Hepatocyte (in vitro differentiated cells): ENCODE measurements around the gene NKX1-1. TPM values are rescaled to one million over a fixed set of nuclear protein-coding genes. Genes with fewer than 3 reads are reported as not detected.

Experiments used
- DNase-seq: peaks from one replicate; pipeline ENCODE4 v3.0.0-alpha.2; 2016; ENCODE audit warnings: low spot score
- H2AFZ ChIP-seq: fragments of 200-600 bp; sonication (generic); 2 replicates; pipeline ENCODE4 v1.6.0; 2016; ENCODE audit warnings: antibody characterized with exemption, mild to moderate bottlenecking
- H3K27ac ChIP-seq: fragments of 200-600 bp; sonication (generic); 2 replicates; pipeline ENCODE4 v1.5.1; 2016; ENCODE audit warnings: mild to moderate bottlenecking
- H3K27me3 ChIP-seq: fragments of 200-600 bp; sonication (generic); 2 replicates; pipeline ENCODE4 v1.6.1; 2016
- H3K36me3 ChIP-seq: fragments of 200-600 bp; sonication (generic); replicated peaks from 2 replicates; pipeline ENCODE4 v1.5.1; 2016; ENCODE audit warnings: low read depth; ENCODE audit not compliant: insufficient read depth
- H3K4me1 ChIP-seq: fragments of 200-600 bp; sonication (generic); 2 replicates; pipeline ENCODE4 v1.5.1; 2016; ENCODE audit warnings: mild to moderate bottlenecking, moderate library complexity; ENCODE audit not compliant: insufficient read depth
- H3K4me2 ChIP-seq: fragments of 200-600 bp; sonication (generic); 2 replicates; pipeline ENCODE4 v1.6.0; 2016
- H3K4me3 ChIP-seq: fragments of 200-600 bp; sonication (generic); 2 replicates; pipeline ENCODE4 v1.5.1; 2016; ENCODE audit warnings: mild to moderate bottlenecking
- H3K79me2 ChIP-seq: fragments of 200-600 bp; sonication (generic); 2 replicates; pipeline ENCODE4 v1.6.0; 2017; ENCODE audit warnings: mild to moderate bottlenecking
- H3K9me2 ChIP-seq: fragments of 200-600 bp; sonication (generic); replicated peaks from 2 replicates; pipeline ENCODE4 v1.6.0; 2017; ENCODE audit warnings: mild to moderate bottlenecking; ENCODE audit not compliant: insufficient read depth
- H3K9me3 ChIP-seq: fragments of 200-600 bp; sonication (generic); 2 replicates; pipeline ENCODE4 v1.5.1; 2016; ENCODE audit warnings: low read depth, mild to moderate bottlenecking
- H4K20me1 ChIP-seq: fragments of 200-600 bp; sonication (generic); 2 replicates; pipeline ENCODE4 v1.6.0; 2016; ENCODE audit warnings: mild to moderate bottlenecking; ENCODE audit not compliant: insufficient read depth, poor library complexity, severe bottlenecking
- CTCF ChIP-seq: fragments of 200-600 bp; sonication (generic); IDR thresholded peaks from 2 replicates; pipeline ENCODE4 v1.5.1; 2016; ENCODE audit warnings: antibody characterized with exemption, mild to moderate bottlenecking; ENCODE audit not compliant: poor library complexity
- EZH2 ChIP-seq: fragments of 200-600 bp; sonication (generic); IDR thresholded peaks from 2 replicates; pipeline ENCODE4 v1.6.1; 2016; ENCODE audit warnings: antibody characterized with exemption, mild to moderate bottlenecking, borderline replicate concordance
- EZH2phosphoT487 ChIP-seq: fragments of 200-600 bp; sonication (generic); IDR thresholded peaks from one replicate; pipeline ENCODE4 v1.6.1; 2018; ENCODE audit warnings: antibody characterized with exemption, mild to moderate bottlenecking, low read depth, moderate library complexity; ENCODE audit not compliant: unreplicated experiment, severe bottlenecking
- WGBS: methylation state at CpG from one replicate; pipeline ENCODE4 v1.1.6; 2016; ENCODE audit warnings: low lambda C conversion rate; ENCODE audit errors: missing lambda C conversion rate; 5-methylcytosine and 5-hydroxymethylcytosine counted together
- polyA plus RNA-seq: library from polyadenylated mRNA; unstranded; fragments of >200 nt; fragmentation: Nextera tagmentation; extraction: Ambion mirVana; gene quantifications from 2 replicates; pipeline ENCODE4 v1.2.1, GENCODE V29; 2016
- total RNA-seq: library from RNA; depleted of rRNA; stranded (reverse); fragments of >200 nt; gene quantifications from 2 replicates; pipeline ENCODE4 v1.2.3, GENCODE V29; 2014

Gene NKX1-1
- total and polyA plus RNA-seq, 2 experiments from 2014 or later: not detected

GRCh38 chr4:1367230-1367935 is 38.9 kb downstream of the NKX1-1 start:
- Histone ChIP-seq H3K79me2 (no peaks in the 10 kb centered on the region), H3K9me2 (no peaks in the 10 kb centered on the region), H4K20me1 (no peaks in the 10 kb centered on the region), H3K9me3 (no peaks in the 10 kb centered on the region), H2AFZ (no peak overlapping the region), H3K4me2 (no peak overlapping the region), H3K27ac (no peak overlapping the region), H3K4me3 (no peak overlapping the region), H3K4me1 (no peaks in the 10 kb centered on the region), H3K27me3 (no peaks in the 10 kb centered on the region), H3K36me3 (no peaks in the 10 kb centered on the region)
- TF ChIP-seq CTCF (no peak), EZH2 (no peak), EZH2phosphoT487 (no peak)
- WGBS: 90% methylated on average over 14 of the region's 17 CpGs
- no peak for DNase-seq

GRCh38 chr4:1366371-1367229 is 39.6 kb downstream of the NKX1-1 start:
- WGBS: 97% methylated on average over 35 of the region's 35 CpGs
- H3K27ac ChIP-seq: no peak overlapping the region

GRCh38 chr4:1365271-1366178 is 40.7 kb downstream of the NKX1-1 start:
- Histone ChIP-seq H3K27ac (no peak overlapping the region), H3K27me3 (no peaks in the 10 kb centered on the region), H3K79me2 (no peaks in the 10 kb centered on the region), H2AFZ (no peak overlapping the region), H3K4me1 (no peaks in the 10 kb centered on the region), H3K4me2 (no peak overlapping the region), H3K36me3 (no peaks in the 10 kb centered on the region), H3K9me2 (no peaks in the 10 kb centered on the region), H4K20me1 (no peaks in the 10 kb centered on the region), H3K9me3 (no peaks in the 10 kb centered on the region), H3K4me3 (no peak overlapping the region)
- WGBS: 86% methylated on average over 24 of the region's 25 CpGs
- TF ChIP-seq EZH2phosphoT487: no peak
- no peak for TF ChIP-seq EZH2
- TF ChIP-seq CTCF: no peak
- no peak for DNase-seq

More at GRCh38 chr4:1366371-1367229, 39.6 kb downstream of the NKX1-1 start:
- no peak overlapping the region for H2AFZ ChIP-seq
- no peaks in the 10 kb centered on the region for H3K9me3 ChIP-seq
- H4K20me1 ChIP-seq: no peaks in the 10 kb centered on the region
- no peaks in the 10 kb centered on the region for H3K4me1 ChIP-seq
- H3K79me2 ChIP-seq: no peaks in the 10 kb centered on the region
- DNase-seq: no peak
- H3K4me3 ChIP-seq: no peak overlapping the region
- no peaks in the 10 kb centered on the region for H3K27me3 ChIP-seq
- H3K9me2 ChIP-seq: no peaks in the 10 kb centered on the region
- no peaks in the 10 kb centered on the region for H3K36me3 ChIP-seq
- no peak overlapping the region for H3K4me2 ChIP-seq
- TF ChIP-seq CTCF: no peak
- no peak for TF ChIP-seq EZH2
- TF ChIP-seq EZH2phosphoT487: no peak
